HL-60 (cell line): ENCODE data around the gene TXNDC16.

Experiments used
- POLR2AphosphoS5 ChIP-seq: IDR thresholded peaks from 2 replicates; pipeline ENCODE4 v1.6.1; 2012; ENCODE audit warnings: low read depth
- SPI1 ChIP-seq: IDR thresholded peaks from 2 replicates; pipeline ENCODE4 v1.6.1; 2012; ENCODE audit warnings: low read depth, mild to moderate bottlenecking, borderline replicate concordance
- TF ChIP-seq, protein P1 (sequence below): IDR thresholded peaks from 2 replicates; pipeline ENCODE4 v1.6.1; 2012; ENCODE audit warnings: low read depth; ENCODE audit not compliant: insufficient replicate concordance
- TF ChIP-seq, protein P2 (sequence below): IDR thresholded peaks from one replicate; pipeline ENCODE4 v1.5.1; 2011; ENCODE audit warnings: low read length, control low read depth, inconsistent platforms; ENCODE audit not compliant: insufficient read depth

DNA sequence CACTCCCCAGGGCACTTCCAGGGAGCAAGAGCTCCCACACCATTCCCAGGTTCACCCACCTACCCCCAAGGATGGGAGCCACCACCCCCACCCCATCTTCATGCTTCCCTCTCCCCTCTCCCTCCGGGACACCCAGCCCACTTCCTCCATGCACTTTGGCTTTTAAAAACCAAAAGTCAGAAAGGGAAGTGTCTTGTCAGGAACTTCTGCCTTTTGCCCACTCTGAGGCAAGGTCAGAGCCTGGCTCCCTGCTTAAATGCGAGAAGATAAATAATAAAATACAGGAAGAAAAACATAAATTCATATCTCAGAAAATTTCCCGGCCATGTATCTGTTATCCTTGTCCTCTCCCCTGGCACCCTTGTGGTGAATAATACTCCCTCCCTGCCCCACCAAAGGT, 156.6 kb downstream of the TXNDC16 start:
- TF ChIP-seq, protein P1, sequence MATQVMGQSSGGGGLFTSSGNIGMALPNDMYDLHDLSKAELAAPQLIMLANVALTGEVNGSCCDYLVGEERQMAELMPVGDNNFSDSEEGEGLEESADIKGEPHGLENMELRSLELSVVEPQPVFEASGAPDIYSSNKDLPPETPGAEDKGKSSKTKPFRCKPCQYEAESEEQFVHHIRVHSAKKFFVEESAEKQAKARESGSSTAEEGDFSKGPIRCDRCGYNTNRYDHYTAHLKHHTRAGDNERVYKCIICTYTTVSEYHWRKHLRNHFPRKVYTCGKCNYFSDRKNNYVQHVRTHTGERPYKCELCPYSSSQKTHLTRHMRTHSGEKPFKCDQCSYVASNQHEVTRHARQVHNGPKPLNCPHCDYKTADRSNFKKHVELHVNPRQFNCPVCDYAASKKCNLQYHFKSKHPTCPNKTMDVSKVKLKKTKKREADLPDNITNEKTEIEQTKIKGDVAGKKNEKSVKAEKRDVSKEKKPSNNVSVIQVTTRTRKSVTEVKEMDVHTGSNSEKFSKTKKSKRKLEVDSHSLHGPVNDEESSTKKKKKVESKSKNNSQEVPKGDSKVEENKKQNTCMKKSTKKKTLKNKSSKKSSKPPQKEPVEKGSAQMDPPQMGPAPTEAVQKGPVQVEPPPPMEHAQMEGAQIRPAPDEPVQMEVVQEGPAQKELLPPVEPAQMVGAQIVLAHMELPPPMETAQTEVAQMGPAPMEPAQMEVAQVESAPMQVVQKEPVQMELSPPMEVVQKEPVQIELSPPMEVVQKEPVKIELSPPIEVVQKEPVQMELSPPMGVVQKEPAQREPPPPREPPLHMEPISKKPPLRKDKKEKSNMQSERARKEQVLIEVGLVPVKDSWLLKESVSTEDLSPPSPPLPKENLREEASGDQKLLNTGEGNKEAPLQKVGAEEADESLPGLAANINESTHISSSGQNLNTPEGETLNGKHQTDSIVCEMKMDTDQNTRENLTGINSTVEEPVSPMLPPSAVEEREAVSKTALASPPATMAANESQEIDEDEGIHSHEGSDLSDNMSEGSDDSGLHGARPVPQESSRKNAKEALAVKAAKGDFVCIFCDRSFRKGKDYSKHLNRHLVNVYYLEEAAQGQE: no peak
- TF ChIP-seq, protein P2, sequence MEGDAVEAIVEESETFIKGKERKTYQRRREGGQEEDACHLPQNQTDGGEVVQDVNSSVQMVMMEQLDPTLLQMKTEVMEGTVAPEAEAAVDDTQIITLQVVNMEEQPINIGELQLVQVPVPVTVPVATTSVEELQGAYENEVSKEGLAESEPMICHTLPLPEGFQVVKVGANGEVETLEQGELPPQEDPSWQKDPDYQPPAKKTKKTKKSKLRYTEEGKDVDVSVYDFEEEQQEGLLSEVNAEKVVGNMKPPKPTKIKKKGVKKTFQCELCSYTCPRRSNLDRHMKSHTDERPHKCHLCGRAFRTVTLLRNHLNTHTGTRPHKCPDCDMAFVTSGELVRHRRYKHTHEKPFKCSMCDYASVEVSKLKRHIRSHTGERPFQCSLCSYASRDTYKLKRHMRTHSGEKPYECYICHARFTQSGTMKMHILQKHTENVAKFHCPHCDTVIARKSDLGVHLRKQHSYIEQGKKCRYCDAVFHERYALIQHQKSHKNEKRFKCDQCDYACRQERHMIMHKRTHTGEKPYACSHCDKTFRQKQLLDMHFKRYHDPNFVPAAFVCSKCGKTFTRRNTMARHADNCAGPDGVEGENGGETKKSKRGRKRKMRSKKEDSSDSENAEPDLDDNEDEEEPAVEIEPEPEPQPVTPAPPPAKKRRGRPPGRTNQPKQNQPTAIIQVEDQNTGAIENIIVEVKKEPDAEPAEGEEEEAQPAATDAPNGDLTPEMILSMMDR: no peak
- TF ChIP-seq POLR2AphosphoS5 (no peak), SPI1 (peak; percentile 96)
